ENCODE results near the gene SLC4A7. TPM values are rescaled to one million over a fixed set of nuclear protein-coding genes. Genes with fewer than 3 reads are reported as not detected.

The SLC4A7 gene
- total and polyA plus RNA-seq, 4 donors: 5.4 to 62.8 (median 37.5) TPM

- peak overlapping the region; percentile 71 for H3K27ac ChIP-seq (ENCODE audit: low read depth in 1 of 2, low read length in 2 of 2)
Measured at GRCh38 chr3:27483117-27484014, 818 bp downstream of the SLC4A7 start.

GRCh38 chr3:27479806-27480543 lies 4.2 kb downstream of the SLC4A7 start:
- DNase-seq (no peak), ATAC-seq (ENCODE audit: low FRiP score) (no peak)
- Histone ChIP-seq H3K27ac (ENCODE audit: low read depth in 1 of 2, low read length in 2 of 2) (no peak overlapping the region), H3K4me1 (ENCODE audit: control insufficient read depth in 1 of 2, insufficient read depth in 2 of 2, low read length in 2 of 2) (no peaks in the 10 kb centered on the region), H3K4me3 (ENCODE audit: low read length in 2 of 2) (no peak overlapping the region), H3K9me3 (ENCODE audit: control insufficient read depth, low read length) (no peaks in the 10 kb centered on the region), H3K36me3 (ENCODE audit: control insufficient read depth in 1 of 2, insufficient read depth in 2 of 2, low read length in 1 of 2) (no peaks in the 10 kb centered on the region), H3K27me3 (ENCODE audit: control insufficient read depth in 1 of 2, insufficient read depth in 2 of 2, low read length in 1 of 2) (no peaks in the 10 kb centered on the region)
- intact Hi-C loops (cut with DNase I): loop anchor here (5.0 to 10.0 kb wide), 3 partner anchors 55 to 197 kb away; no protein-coding TSS in a partner anchor
- WGBS, 2 donors: 94 to 96% methylated on average over 2 of the region's 2 CpGs

More at GRCh38 chr3:27483117-27484014, 818 bp downstream of the SLC4A7 start:
- H3K4me3 ChIP-seq (ENCODE audit: low read length in 2 of 2): peak overlapping the region; percentile 74 to 84
- intact Hi-C loops (cut with DNase I): loop anchor here (1.0 to 10.0 kb wide), 4 partner anchors 20 to 194 kb away; no protein-coding TSS in a partner anchor
- no peaks in the 10 kb centered on the region for H3K27me3 ChIP-seq (ENCODE audit: control insufficient read depth in 1 of 2, insufficient read depth in 2 of 2, low read length in 1 of 2)
- no peaks in the 10 kb centered on the region for H3K36me3 ChIP-seq (ENCODE audit: control insufficient read depth in 1 of 2, insufficient read depth in 2 of 2, low read length in 1 of 2)
- ATAC-seq (ENCODE audit: low FRiP score): peak; percentile 64
- WGBS, 2 donors: 0 to 1% methylated on average over 42 to 75 of the region's 75 CpGs
- DNase-seq: peak; percentile 71 to 88
- no peaks in the 10 kb centered on the region for H3K4me1 ChIP-seq (ENCODE audit: control insufficient read depth in 1 of 2, insufficient read depth in 2 of 2, low read length in 2 of 2)
- no peaks in the 10 kb centered on the region for H3K9me3 ChIP-seq (ENCODE audit: control insufficient read depth, low read length)

- no peaks in the 10 kb centered on the region for H3K27me3 ChIP-seq (ENCODE audit: control insufficient read depth in 1 of 2, insufficient read depth in 2 of 2, low read length in 1 of 2)
- H3K4me1 ChIP-seq (ENCODE audit: control insufficient read depth in 1 of 2, insufficient read depth in 2 of 2, low read length in 2 of 2): no peaks in the 10 kb centered on the region
- WGBS, 2 donors: 80 to 89% methylated on average over 6 of the region's 6 CpGs
- ATAC-seq (ENCODE audit: low FRiP score): no peak
- H3K4me3 ChIP-seq (ENCODE audit: low read length in 2 of 2): no peak overlapping the region
- no peaks in the 10 kb centered on the region for H3K36me3 ChIP-seq (ENCODE audit: control insufficient read depth in 1 of 2, insufficient read depth in 2 of 2, low read length in 1 of 2)
- no peak overlapping the region for H3K27ac ChIP-seq (ENCODE audit: low read depth in 1 of 2, low read length in 2 of 2)
- no peaks in the 10 kb centered on the region for H3K9me3 ChIP-seq (ENCODE audit: control insufficient read depth, low read length)
- intact Hi-C loops (cut with DNase I): no loop called here
- DNase-seq: no peak
Measured at GRCh38 chr3:27471923-27472550, 12.1 kb downstream of the SLC4A7 start.

- H3K27me3 ChIP-seq (ENCODE audit: control insufficient read depth in 1 of 2, insufficient read depth in 2 of 2, low read length in 1 of 2): no peaks in the 10 kb centered on the region
- no peaks in the 10 kb centered on the region for H3K36me3 ChIP-seq (ENCODE audit: control insufficient read depth in 1 of 2, insufficient read depth in 2 of 2, low read length in 1 of 2)
- ATAC-seq (ENCODE audit: low FRiP score): no peak
- WGBS, 2 donors: 90 to 91% methylated on average over 5 of the region's 5 CpGs
- no peak overlapping the region for H3K4me3 ChIP-seq (ENCODE audit: low read length in 2 of 2)
- intact Hi-C loops (cut with DNase I): loop anchor here (10.0 kb wide), 1 partner anchor 154 kb away; no protein-coding TSS in a partner anchor
- H3K9me3 ChIP-seq (ENCODE audit: control insufficient read depth, low read length): no peaks in the 10 kb centered on the region
- DNase-seq: no peak
- H3K27ac ChIP-seq (ENCODE audit: low read depth in 1 of 2, low read length in 2 of 2): no peak overlapping the region
- no peaks in the 10 kb centered on the region for H3K4me1 ChIP-seq (ENCODE audit: control insufficient read depth in 1 of 2, insufficient read depth in 2 of 2, low read length in 2 of 2)
Measured at GRCh38 chr3:27468283-27468886, 15.8 kb downstream of the SLC4A7 start.

GRCh38 chr3:27467545-27467944 lies 16.6 kb downstream of the SLC4A7 start:
- Histone ChIP-seq H3K27ac (ENCODE audit: low read depth in 1 of 2, low read length in 2 of 2) (no peak overlapping the region), H3K4me1 (ENCODE audit: control insufficient read depth in 1 of 2, insufficient read depth in 2 of 2, low read length in 2 of 2) (no peaks in the 10 kb centered on the region), H3K9me3 (ENCODE audit: control insufficient read depth, low read length) (no peaks in the 10 kb centered on the region), H3K36me3 (ENCODE audit: control insufficient read depth in 1 of 2, insufficient read depth in 2 of 2, low read length in 1 of 2) (no peaks in the 10 kb centered on the region), H3K4me3 (ENCODE audit: low read length in 2 of 2) (no peak overlapping the region), H3K27me3 (ENCODE audit: control insufficient read depth in 1 of 2, insufficient read depth in 2 of 2, low read length in 1 of 2) (no peaks in the 10 kb centered on the region)
- intact Hi-C loops (cut with DNase I): loop anchor here (10.0 kb wide), 1 partner anchor 153 kb away; no protein-coding TSS in a partner anchor
- 14 to 19% methylated on average over 3 of the region's 3 CpGs for WGBS, 2 donors
- ATAC-seq (ENCODE audit: low FRiP score) (peak; percentile 74), DNase-seq (no peak)

GRCh38 chr3:27464646-27465045 lies 19.5 kb downstream of the SLC4A7 start:
- DNase-seq (no peak), ATAC-seq (ENCODE audit: low FRiP score) (no peak)
- 97% methylated on average over 19 of the region's 19 CpGs for WGBS, 2 donors
- H3K4me3 ChIP-seq (ENCODE audit: low read length in 2 of 2): no peak overlapping the region
- H3K36me3 ChIP-seq (ENCODE audit: control insufficient read depth in 1 of 2, insufficient read depth in 2 of 2, low read length in 1 of 2): no peaks in the 10 kb centered on the region
- intact Hi-C loops (cut with DNase I): loop anchor here (10.0 kb wide), 1 partner anchor 150 kb away; no protein-coding TSS in a partner anchor
- no peaks in the 10 kb centered on the region for H3K4me1 ChIP-seq (ENCODE audit: control insufficient read depth in 1 of 2, insufficient read depth in 2 of 2, low read length in 2 of 2)
- H3K27ac ChIP-seq (ENCODE audit: low read depth in 1 of 2, low read length in 2 of 2): no peak overlapping the region
- H3K9me3 ChIP-seq (ENCODE audit: control insufficient read depth, low read length): no peaks in the 10 kb centered on the region
- H3K27me3 ChIP-seq (ENCODE audit: control insufficient read depth in 1 of 2, insufficient read depth in 2 of 2, low read length in 1 of 2): no peaks in the 10 kb centered on the region

- Histone ChIP-seq H3K27me3 (ENCODE audit: control insufficient read depth in 1 of 2, insufficient read depth in 2 of 2, low read length in 1 of 2) (no peaks in the 10 kb centered on the region), H3K27ac (ENCODE audit: low read depth in 1 of 2, low read length in 2 of 2) (no peak overlapping the region), H3K4me3 (ENCODE audit: low read length in 2 of 2) (no peak overlapping the region), H3K9me3 (ENCODE audit: control insufficient read depth, low read length) (no peaks in the 10 kb centered on the region), H3K36me3 (ENCODE audit: control insufficient read depth in 1 of 2, insufficient read depth in 2 of 2, low read length in 1 of 2) (no peaks in the 10 kb centered on the region), H3K4me1 (ENCODE audit: control insufficient read depth in 1 of 2, insufficient read depth in 2 of 2, low read length in 2 of 2) (no peaks in the 10 kb centered on the region)
- ATAC-seq (ENCODE audit: low FRiP score) (no peak), DNase-seq (no peak)
- intact Hi-C loops (cut with DNase I): loop anchor here (10.0 kb wide), 1 partner anchor 147 kb away; no protein-coding TSS in a partner anchor
- WGBS, 2 donors: 95% methylated on average over 8 of the region's 8 CpGs
Measured at GRCh38 chr3:27462228-27462627, 22.0 kb downstream of the SLC4A7 start.

GRCh38 chr3:27458929-27459328 lies 25.3 kb downstream of the SLC4A7 start:
- intact Hi-C loops (cut with DNase I): no loop called here
- Histone ChIP-seq H3K9me3 (ENCODE audit: control insufficient read depth, low read length) (no peaks in the 10 kb centered on the region), H3K27me3 (ENCODE audit: control insufficient read depth in 1 of 2, insufficient read depth in 2 of 2, low read length in 1 of 2) (no peaks in the 10 kb centered on the region), H3K4me1 (ENCODE audit: control insufficient read depth in 1 of 2, insufficient read depth in 2 of 2, low read length in 2 of 2) (peaks cover 0 to 1% of the 10 kb centered on the region in 2 donors), H3K4me3 (ENCODE audit: low read length in 2 of 2) (no peak overlapping the region), H3K27ac (ENCODE audit: low read depth in 1 of 2, low read length in 2 of 2) (no peak overlapping the region), H3K36me3 (ENCODE audit: control insufficient read depth in 1 of 2, insufficient read depth in 2 of 2, low read length in 1 of 2) (no peaks in the 10 kb centered on the region)
- DNase-seq: no peak
- no peak for ATAC-seq (ENCODE audit: low FRiP score)
- 70 to 71% methylated on average over 6 of the region's 6 CpGs for WGBS, 2 donors

All from aorta (tissue), 5 donors.